CD4-positive, alpha-beta T cell treated with Interferon alpha-2 for 1 hour (primary cell): ENCODE results near the gene FASTKD1.
"Not testable (repeated sequence)": the region's sequence is repeated elsewhere in the genome, so short reads cannot be mapped to it uniquely, and the experiment has no call there.

Source experiments
- DNase-seq, 2 donors: peaks; one replicate each; pipeline ENCODE4 v3.0.0-alpha.2; 2020 to 2022

The FASTKD1 gene, protein sequence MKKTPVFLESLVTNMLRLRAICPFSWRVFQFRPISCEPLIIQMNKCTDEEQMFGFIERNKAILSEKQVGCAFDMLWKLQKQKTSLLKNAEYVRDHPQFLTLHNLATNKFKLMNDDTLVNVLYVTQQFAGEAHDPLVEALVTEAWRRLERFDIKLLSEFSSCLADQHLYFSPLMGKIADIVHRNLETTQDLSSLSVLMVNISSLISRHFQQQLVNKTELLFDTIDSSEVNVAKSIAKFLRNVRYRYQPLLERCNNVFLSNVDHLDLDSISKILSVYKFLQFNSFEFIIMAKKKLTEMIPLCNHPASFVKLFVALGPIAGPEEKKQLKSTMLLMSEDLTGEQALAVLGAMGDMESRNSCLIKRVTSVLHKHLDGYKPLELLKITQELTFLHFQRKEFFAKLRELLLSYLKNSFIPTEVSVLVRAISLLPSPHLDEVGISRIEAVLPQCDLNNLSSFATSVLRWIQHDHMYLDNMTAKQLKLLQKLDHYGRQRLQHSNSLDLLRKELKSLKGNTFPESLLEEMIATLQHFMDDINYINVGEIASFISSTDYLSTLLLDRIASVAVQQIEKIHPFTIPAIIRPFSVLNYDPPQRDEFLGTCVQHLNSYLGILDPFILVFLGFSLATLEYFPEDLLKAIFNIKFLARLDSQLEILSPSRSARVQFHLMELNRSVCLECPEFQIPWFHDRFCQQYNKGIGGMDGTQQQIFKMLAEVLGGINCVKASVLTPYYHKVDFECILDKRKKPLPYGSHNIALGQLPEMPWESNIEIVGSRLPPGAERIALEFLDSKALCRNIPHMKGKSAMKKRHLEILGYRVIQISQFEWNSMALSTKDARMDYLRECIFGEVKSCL

DNA sequence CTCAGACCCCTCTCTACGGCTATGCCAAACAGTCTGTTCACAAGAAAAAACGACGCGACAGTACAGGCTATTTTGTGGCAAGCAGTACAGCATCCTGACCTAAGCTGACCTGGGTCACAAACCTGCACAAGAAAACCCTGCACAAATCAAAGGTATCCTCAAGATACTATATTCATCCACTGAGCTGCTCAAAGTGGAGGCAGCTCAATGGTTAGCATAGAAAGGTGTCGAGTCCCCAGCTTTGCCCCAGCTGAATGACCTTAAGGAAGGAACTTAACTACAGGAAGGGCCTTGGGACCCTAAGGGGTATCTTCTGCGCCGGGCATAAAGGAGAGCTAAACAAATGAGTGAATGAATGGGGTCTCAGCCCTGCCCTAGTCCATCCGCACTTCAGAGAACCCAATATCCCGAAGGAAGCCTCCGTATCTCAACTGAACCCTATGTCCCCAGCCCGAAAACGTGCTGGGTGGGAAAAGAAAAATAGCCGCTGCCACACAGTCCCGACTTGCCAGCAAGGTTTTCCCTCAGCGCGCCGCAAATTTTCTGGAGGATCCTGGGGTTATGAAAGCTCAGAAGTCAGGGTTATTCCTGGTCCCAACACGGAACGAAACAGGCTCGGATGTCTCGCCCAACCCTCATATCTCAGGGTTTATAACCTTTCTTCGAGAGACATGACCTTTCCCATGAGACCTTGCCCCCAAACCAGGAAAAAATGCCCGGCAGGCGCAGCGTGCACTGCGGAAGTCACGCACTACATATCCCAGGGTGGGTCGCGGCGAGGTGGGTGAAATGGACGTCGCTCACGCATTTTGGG is at the start of gene FASTKD1:
Gene FASTKD1, minus strand, starts transcription at position 706 of the 814 bp plus-strand sequence. CDS start 1,836 bp downstream, outside the sequence.
- peak; percentile 86 to 91 for DNase-seq

DNA sequence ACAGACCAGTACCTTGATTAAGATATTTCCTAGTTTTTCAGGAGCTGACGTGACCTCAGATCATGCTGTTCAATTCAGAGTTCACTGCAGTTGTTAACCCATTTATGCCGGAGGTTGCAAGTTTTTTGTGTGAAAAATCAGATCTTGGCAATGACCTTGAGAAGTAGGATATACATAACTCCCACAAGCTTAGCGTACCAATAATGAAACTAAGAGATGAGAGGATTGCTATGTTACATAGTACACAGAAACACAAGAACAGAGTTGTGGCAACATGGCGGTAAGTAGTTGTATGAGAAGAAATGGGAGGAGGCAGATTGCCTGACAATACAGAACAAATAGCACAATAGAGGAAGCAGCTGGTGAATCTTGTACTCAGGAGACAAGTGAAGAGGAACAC is 49.6 kb upstream of the FASTKD1 start:
- no peak for DNase-seq

DNA sequence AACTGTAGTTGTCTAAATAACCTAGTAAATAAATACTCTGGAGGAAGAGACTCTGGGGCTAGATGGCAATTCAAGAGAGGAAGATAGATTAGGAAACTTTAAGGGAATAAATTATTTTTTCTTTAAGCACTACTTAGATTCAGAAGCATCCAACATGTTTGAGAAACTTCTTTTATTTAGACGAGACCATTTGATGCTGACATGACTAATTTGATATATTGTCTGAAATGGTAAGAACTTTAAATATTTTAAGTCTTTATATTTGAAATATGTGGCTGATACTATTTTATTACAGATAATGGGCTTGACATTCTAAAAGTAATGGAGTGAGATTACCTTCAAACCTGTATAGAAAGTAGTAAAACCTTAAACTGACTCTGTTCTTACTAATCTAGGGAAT is 46.8 kb upstream of the FASTKD1 start:
- DNase-seq: no peak

DNA sequence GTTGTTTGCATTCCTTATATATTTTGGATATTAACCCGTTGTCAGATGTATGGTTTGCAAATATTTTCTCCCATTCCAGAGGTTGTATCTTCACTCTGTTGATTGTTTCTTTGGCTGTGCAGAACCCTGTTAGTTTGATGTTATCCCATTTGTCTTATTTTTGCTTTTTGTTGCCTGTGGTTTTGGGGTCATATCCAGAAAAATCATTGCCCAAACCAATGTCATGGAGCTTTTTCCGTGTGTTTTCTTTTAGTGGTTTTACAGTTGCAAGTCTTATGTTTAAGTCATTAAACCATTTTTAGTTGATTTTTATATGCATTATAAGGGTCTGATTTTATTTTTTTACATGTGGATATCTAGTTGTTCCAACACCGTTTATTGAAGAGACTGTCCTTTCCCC is 46.3 kb upstream of the FASTKD1 start:
- no peak for DNase-seq

DNA sequence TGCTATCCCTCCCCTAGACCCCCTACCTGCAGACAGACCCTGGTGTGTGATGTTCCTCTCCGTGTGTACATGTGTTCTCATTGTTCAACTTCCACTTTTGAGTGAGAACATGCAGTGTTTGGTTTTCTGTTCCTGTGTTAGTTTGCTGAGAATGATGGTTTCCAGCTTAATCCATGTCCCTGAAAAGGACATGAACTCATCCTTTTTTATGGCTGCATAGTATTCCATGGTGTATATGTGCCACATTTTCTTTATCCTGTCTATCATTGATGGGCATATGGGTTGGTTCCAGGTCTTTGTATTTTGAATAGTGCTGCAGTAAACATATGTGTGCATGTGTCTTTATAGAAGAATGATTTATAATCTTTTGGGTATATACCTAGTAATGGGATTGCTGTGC is 42.3 kb upstream of the FASTKD1 start:
- not testable (repeated sequence) for DNase-seq

DNA sequence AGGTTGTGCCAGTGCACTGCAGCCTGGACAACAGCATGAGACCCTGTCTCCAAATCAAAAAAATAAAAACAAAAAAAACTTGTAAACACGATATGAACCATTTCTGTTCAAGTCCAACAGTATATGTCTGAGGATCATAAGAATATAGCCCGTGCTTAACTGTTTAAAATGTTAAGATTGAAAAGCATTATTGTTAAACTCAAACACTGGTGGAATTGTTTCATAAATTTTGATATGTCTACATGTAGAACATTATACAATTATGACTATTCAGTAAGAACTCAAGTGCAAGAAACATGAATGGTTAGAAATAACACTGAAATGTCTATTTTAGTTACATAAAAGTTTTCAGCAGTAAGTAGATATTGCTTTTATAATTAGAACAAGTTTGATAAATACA is 40.2 kb upstream of the FASTKD1 start:
- DNase-seq: no peak

DNA sequence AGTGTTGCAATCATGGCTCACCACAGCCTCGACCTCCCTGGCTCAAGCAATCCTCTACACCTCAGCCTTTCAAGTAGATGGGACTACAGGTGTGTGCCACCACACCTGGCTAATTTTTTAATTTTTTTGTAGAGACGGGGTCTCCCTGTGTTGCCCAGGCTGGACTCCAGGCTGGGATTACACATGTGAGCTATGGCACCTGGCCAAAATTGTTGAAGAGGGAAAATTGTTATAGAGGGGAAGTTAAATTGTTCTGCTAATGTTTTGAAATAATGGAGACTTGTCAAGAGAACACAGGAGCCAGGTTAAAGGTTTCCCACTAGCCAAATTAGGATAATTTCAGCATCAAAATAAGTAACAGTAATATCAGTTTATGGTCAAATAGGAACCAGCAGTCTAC is 35.6 kb upstream of the FASTKD1 start:
- no peak for DNase-seq

DNA sequence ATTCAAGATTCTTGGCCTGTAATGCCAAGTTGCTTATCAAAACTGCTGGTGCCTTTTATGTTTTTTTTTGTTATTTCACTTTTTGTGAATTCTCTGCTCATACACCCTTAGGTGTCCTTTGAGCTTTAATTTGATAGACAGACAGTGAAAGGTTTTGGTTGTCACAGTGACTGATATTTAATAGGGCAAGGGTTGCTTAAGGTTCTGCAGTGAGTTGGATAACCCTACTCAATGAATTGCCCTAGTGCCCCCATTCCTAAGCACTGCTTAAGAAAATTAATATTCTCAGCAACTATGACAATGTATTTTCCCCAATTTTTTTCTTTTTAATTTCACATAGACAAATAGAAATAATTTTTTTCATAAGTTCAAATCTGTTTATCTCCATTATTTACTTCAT is 25.9 kb upstream of the FASTKD1 start:
- no peak for DNase-seq

DNA sequence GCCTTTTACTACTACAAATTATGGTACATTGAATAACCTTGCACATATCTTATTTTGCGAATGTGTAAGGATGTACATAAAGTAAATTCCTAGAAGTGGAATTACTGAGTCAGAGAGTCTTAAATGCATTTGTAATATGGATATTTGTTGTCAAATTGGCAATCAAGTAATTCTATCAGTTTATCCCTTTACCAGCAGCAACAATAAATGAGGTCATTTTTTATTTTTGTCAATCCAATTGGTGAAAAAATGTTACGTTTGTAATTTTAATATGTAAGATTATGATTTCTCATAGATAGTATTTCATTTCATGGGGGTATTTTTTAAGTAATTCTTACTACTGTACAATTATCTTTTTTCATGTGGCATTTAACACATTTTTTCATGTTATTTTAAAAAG is 25.3 kb upstream of the FASTKD1 start:
- no peak for DNase-seq

DNA sequence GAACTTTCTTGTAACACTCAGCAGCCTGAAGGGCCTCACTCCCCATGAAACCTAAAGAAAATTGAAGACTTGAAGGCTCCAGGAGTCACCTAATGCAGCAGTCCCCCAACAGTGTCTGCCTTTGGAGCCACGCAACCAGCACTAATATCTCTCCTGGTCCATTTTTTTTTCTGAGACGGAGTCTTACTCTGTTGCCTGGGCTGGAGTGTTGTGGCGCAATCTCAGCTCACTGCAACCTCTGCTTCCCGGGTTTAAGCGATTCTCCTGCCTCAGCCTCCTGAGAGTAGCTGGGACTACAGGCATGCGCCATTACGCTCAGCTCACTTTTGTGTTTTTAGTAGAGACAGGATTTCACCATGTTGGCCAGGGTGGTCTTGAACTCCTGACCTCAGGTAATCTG is 22.9 kb upstream of the FASTKD1 start:
- DNase-seq: not testable (repeated sequence)

DNA sequence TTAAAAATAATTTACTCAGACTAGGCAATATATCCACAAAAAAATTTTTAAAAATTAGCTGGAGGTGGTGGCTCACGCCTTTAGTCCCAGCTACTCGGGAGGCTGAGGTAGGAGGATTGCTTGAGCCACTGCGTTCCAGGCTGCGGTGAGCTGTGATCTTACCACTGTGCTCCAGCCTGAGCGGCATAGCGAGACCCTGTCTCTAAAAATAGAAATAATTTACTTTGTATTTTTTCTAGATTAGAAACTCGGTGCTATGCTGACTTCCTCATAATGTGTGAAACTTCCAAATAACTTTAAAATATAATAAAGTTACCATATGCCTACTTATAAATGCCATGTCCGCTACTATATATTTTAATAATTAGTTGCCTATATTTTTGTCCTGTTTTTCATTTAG is 17.1 kb upstream of the FASTKD1 start:
- no peak for DNase-seq

DNA sequence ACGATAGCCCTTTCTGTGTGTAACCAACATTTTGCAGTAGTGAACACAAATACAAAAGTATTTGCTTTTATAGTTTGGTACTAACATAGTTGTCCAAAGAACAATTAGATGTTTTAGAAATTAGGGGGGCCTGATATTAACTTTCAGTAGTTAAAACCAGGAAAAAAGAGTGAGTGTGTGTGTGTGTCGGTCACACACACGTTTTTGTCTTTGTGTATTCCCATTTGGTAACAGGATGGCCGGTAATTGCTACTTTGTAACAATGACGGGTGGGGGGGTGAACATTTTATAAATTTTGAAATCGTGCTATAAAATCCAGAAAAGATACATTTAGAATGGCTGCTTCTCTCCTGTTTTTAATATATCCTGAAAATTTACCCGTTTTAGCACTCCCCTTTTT is 12.0 kb upstream of the FASTKD1 start:
- no peak for DNase-seq

DNA sequence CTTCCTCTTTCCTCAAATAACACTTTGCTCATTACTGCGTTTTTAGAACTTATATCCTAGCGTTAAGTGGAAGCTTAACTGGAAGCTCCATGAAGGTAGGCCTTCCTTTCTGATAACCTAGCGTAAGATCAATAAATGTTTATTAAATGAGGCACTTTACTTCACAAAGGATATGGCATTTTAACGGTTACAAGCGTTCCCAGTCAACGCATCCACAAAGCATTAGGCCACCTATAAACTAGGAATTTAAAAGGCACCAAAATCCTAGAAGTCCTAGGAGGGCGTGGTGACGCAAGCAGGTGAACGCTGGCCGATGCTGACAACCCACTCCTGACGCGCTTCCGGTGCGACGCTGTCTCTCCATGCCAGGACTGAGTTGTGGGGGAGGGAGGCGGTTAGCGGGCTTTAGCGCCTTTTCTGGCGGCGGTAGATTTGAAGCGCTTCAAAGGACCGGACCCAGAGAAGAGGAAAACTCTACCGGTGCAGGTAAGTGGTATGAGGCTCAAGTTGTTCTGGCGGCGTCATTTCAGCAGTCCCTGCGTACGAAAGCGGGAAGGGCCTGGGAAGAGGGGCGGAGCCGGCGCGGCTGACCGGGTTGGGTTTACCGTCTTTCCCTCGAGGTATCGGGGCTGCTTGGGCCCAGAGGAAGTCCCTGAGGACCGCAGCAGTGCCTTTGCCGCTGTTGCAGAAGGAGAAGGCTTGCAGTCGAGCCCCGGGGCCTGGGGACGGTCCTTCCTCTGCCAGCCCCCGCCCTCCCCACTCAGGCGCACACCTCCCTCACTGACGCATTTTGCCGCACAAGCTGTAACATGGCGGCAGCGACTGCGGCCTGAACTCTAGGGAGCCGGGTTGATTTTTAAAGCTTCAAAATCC is 10.6 kb upstream of the FASTKD1 start, which contains the start of gene PPIG:
Gene PPIG, plus strand, starts transcription at position 347 of the 873 bp plus-strand sequence. CDS start 19,691 bp downstream, outside the sequence.
- peak; percentile 89 for DNase-seq

DNA sequence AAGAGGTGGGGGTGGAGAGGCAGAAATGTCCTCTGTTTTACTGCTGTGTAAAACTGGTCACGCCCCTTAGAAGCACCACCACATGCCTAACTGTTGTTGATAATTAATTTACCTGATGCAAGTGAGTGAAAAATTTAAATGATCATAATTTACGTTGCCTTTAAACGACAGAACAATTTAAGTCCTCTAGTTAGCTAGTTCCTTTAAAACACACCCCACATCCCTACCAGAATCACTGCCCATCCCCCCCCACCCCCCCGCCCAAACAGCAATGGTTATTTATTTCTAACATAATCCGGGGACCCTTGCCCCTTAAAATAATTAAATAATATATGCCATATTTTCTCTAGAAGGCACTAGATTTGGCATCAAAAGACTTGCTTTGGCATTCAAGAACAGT is 9.9 kb upstream of the FASTKD1 start:
- no peak for DNase-seq

DNA sequence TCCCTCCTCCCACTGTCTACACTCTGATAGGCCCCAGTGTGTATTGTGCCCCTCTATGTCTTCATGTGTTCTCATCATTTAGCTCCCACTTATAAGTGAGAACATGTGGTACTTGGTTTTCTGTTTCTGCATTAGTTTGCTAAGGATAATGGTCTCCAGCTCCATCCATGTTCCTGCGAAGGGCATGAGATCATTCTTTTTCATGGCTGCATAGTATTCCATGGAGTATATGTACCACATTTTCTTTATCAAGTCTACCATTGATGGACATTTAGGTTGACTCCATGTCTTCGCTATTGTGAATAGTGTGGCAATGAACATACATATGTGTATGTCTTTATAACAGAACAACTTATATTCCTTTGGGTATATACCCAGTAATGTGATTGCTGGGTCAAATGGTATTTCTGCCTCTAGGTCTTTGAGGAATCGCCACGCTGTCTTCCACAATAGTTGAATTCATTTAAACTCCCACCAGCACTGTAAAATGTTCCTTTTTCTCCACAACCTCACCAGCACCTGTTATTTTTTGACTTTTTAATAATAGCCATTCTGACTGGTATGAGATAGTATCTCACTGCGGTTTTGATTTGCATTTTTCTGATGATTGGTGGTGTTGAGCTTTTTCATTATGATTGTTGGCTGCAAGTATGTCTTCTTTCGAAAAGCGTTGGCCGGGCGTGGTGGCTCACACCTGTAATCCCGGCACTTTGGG is 9.0 kb upstream of the FASTKD1 start:
- not testable (repeated sequence) for DNase-seq

DNA sequence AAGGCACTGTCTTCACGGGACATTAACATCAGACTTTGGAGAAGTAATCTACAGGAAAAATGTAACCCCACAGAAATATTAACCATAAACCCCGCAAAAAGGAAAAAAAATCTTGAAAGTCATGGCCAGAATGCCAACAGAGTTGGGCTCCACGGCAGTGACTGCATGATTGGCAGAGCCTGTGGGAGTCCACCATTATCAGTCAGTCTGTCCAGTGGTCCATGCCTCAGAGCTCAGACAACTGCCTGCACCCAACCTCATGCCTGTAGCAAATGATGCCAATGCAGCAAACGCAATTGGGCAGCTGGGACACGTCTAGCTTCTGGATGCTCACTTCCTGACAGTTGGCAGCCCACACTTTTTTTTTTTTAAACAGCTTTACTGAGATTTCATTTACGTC is 5.4 kb upstream of the FASTKD1 start:
- no peak for DNase-seq

DNA sequence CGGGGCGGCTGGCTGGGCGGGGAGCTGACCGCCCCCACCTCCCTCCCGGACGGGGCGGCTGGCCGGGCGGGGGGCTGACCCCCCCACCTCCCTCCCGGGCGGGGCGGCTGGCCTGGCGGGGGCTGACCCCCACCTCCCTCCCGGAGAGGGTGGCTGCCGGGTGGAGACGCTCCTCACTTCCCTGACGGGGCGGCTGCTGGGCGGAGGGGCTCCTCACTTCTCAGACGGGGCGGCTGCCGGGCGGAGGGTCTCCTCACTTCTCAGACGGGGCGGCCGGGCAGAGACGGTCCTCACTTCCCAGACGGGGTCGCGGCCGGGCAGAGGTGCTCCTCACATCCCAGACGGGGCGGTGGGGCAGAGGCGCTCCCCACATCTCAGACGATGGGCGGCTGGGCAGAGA is 1.6 kb upstream of the FASTKD1 start:
- not testable (repeated sequence) for DNase-seq

DNA sequence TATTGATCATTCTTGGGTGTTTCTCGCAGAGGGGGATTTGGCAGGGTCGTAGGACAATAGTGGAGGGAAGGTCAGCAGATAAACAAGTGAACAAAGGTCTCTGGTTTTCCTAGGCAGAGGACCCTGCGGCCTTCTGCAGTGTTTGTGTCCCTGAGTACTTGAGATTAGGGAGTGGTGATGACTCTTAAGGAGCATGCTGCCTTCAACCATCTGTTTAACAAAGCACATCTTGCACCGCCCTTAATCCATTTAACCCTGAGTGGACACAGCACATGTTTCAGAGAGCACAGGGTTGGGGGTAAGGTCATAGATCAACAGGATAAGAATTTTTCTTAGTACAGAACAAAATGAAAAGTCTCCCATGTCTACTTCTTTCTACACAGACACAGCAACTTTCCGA is 874 bp upstream of the FASTKD1 start:
- DNase-seq: not testable (repeated sequence)

DNA sequence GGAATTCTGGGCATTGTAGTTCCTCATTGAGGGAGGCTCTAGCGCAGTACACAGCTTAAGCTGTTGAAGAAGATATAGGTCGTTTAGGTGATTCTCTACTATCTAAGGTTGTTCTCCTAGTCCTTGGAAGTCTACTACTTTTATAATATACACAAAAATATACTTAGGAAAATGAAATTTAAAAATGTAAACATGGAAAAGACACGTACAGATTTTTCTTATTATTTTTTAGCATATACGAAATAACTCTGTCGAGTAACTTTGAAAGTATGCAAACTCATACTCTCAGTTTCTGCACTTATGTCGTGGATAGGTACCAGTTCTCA is 272 bp upstream of the FASTKD1 start:
- no peak for DNase-seq

DNA sequence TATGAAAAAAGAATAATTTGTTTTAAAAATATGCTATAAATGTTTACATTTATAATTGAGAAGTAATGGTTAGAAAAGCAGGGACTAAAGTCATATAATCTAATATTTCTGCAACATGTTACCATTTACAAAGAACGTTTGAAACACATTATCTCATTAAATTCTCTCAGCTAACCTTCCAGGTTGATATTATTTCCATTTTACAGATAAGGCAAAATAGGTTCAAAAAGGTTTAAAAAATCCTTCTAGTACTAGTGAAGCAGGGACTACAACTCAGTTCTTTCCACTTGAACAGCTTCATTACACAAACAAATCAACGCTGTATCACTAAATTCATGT is 875 bp downstream of the FASTKD1 start:
- DNase-seq: no peak

DNA sequence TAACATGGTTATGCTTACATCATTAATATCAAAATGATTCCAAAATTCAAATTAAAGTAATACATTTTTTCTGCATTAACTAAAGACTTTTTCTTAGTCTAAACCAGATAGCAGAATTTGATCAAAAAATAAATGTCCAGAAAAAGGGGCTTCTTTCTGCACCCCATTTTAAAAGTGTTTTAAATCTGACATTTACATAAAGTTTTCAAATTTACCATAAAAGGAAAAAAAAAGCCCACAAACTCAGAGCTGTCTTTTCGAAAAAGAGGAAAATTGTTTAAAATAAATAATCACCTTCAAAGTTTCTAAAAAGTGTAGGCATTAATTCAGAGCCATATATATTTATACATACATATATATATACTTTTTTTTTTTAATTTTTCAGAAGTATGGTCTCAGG is 1.5 kb downstream of the FASTKD1 start:
- DNase-seq: no peak

DNA sequence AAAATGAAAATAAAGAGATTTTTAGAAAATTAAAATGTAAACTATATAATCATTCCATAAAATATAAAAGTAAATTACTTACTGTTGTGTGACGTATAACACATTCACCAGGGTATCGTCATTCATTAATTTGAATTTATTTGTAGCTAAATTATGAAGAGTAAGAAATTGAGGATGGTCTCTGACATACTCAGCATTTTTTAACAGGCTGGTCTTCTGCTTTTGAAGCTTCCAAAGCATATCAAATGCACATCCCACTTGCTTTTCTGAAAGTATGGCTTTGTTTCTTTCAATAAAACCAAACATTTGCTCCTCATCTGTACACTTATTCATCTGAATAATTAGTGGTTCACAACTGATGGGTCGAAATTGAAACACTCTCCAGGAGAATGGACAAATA is 2.1 kb downstream of the FASTKD1 start:
- DNase-seq: no peak
